Heart left ventricle (tissue), 16 donors: ENCODE measurements around the gene AIFM1. TPM values are rescaled to one million over a fixed set of nuclear protein-coding genes. Genes with fewer than 3 reads are reported as not detected.

Experiments
- ATAC-seq, 4 donors: fragments of 200-7000 bp; cut with Tn5 transposase; one replicate each; pipeline ENCODE4 v1.9.1; 2020 to 2022; ENCODE audit warnings: moderate library complexity in 4 of 4, mild to moderate bottlenecking in 3 of 4, moderate number of reproducible peaks in 1 of 4
- DNase-seq, 5 donors: peaks; one replicate each; pipeline ENCODE4 v3.0.0-alpha.2; 2020
- H3K27ac ChIP-seq, 12 donors: fragments of 200-600 bp; sonication (generic) in 4 of 12; one replicate each; pipeline versions ENCODE4 v1.5.0 to v1.8.0; 2016 to 2022; ENCODE audit warnings: mild to moderate bottlenecking in 2 of 12
- H3K27me3 ChIP-seq, 9 donors: fragments of 200-600 bp; sonication (generic) in 2 of 9; one replicate each; pipeline versions ENCODE4 v1.5.1 to v1.8.0; 2016 to 2022; ENCODE audit warnings: mild to moderate bottlenecking in 3 of 9
- H3K36me3 ChIP-seq, 9 donors: fragments of 200-600 bp; sonication (generic) in 2 of 9; one replicate each; pipeline versions ENCODE4 v1.5.0 to v1.8.0; 2018 to 2022; ENCODE audit warnings: mild to moderate bottlenecking in 2 of 9
- H3K4me1 ChIP-seq, 12 donors: fragments of 200-600 bp; sonication (generic) in 4 of 12; one replicate each; pipeline versions ENCODE4 v1.5.0 to v1.8.0; 2016 to 2022; ENCODE audit warnings: mild to moderate bottlenecking in 3 of 12
- H3K4me3 ChIP-seq, 12 donors: fragments of 200-600 bp; sonication (generic) in 4 of 12; one replicate each; pipeline versions ENCODE4 v1.5.0 to v1.8.0; 2017 to 2022; ENCODE audit warnings: mild to moderate bottlenecking in 9 of 12, moderate library complexity in 4 of 12
- H3K9me3 ChIP-seq, 12 donors: fragments of 200-600 bp; sonication (generic) in 4 of 12; one replicate each; pipeline versions ENCODE4 v1.5.0 to v1.8.0; 2016 to 2022; ENCODE audit warnings: mild to moderate bottlenecking in 1 of 12
- CTCF ChIP-seq, 12 donors: fragments of 200-600 bp; sonication (generic) in 4 of 12; IDR thresholded peaks; one replicate each; pipeline versions ENCODE4 v1.5.0 to v1.8.0; 2018 to 2022; ENCODE audit warnings: antibody characterized with exemption in 12 of 12, mild to moderate bottlenecking in 5 of 12
- POLR2A ChIP-seq, 2 donors: fragments of 450-650 bp; IDR thresholded peaks; one replicate each; pipeline ENCODE4 v1.6.1; 2017; ENCODE audit warnings: antibody characterized with exemption in 2 of 2, mild to moderate bottlenecking in 2 of 2, moderate library complexity in 2 of 2
- WGBS, 4 donors: extraction: QIAGEN DNeasy Blood & Tissue Kit in 2 of 4; methylation state at CpG; one replicate each; pipeline versions ENCODE4 v1.1.5 to v1.1.7; 2013 to 2018; 5-methylcytosine and 5-hydroxymethylcytosine counted together
- intact Hi-C, 10 donors: fragments of 100-400 bp; cut with DNase I; formaldehyde crosslinking; loops; one replicate each; pipeline versions ENCODE4 v1.11.1 to v1.14.2; 2022
- polyA plus RNA-seq, 2 donors: library from polyadenylated mRNA; stranded (reverse); fragments of 200-250 nt; gene quantifications; one replicate each; pipeline ENCODE4 v1.2.3, GENCODE V29; 2013
- total RNA-seq, 9 donors: library from RNA; depleted of rRNA in 2 of 9; stranded (reverse); fragments of >200 nt in 2 of 9; fragmentation: NEBNext Ultra II Directional in 3 of 9; extraction: Animal tissue kit (Norgen Biotek cat#: 25700) in 3 of 9; gene quantifications; one replicate each; pipeline versions ENCODE4 v1.1.0 to v1.2.4, GENCODE V29; 2016 to 2023
- donor health status: ischemic (EF 13 %, LVEDD 7.1; RV severe dilation, severe dysfunction).
- donor health status: healthy with polysubstance abuse.
- donor health status: DM: no; HTN: yes; CAD: no.
- donor health status: DM: no; HTN: no; CAD: no.
- donor health status: ischemic (EF 25% LVEDD 6.9; RV normal size, moderate dysfunction).
- donor health status: ischemic (EF 25% LVEDD 5.7; RV mildly dilated, moderate dysfunction).
- donor health status: healthy.
- donor health status: DM: yes; HTN: yes; CAD: no.
- donor health status: ischemic (EF 35%, LVEDD 5.7; RV mildly dilated, moderate dysfunction).
- donor health status: nonischemic (EF 11% LVEDD 7.7; RV severe dilation, severe dysfunction).
- donor health status: DM: yes; HTN: yes; CAD: no.
- donor health status: PGD.
- donor health status: ischemic (EF 29% LVEDD 5.4; RV normal size, mild dysfunction).
- donor health status: nonischemic (EF 23%, LVEDD 6.1; RV moderate dilation, normal function).

AIFM1 gene
- total and polyA plus RNA-seq, 11 donors: 73.7 to 164 (median 109) TPM

- 72 to 95% (median 85%) methylated on average over 4 of the region's 4 CpGs for WGBS, 4 donors
- Histone ChIP-seq H3K27me3 (no peaks in the 10 kb centered on the region), H3K36me3 (peaks cover 0 to 53% (median 4%) of the 10 kb centered on the region in 9 donors), H3K9me3 (peaks cover 0 to 4% (median 0%) of the 10 kb centered on the region in 12 donors), H3K4me3 (no peak overlapping the region), H3K27ac (no peak overlapping the region), H3K4me1 (no peaks in the 10 kb centered on the region)
- DNase-seq: no peak
- no peak for ATAC-seq
- no peak for TF ChIP-seq POLR2A (IDR thresholded peaks at IDR 0.05)
- no peak for TF ChIP-seq CTCF (IDR thresholded peaks at IDR 0.05)
- intact Hi-C loops: no loop called here
These were observed 46.0 kb upstream of the AIFM1 start for GRCh38 chrX:130211415-130212186.

GRCh38 chrX:130204647-130205046 is 39.0 kb upstream of the AIFM1 start:
- 41 to 100% (median 80%) methylated on average over 1 of the region's 1 CpG for WGBS, 4 donors
- TF ChIP-seq POLR2A (IDR thresholded peaks at IDR 0.05) (no peak), CTCF (IDR thresholded peaks at IDR 0.05) (no peak)
- ATAC-seq: no peak

GRCh38 chrX:130197464-130197863 is 31.8 kb upstream of the AIFM1 start:
- H3K9me3 ChIP-seq: no peaks in the 10 kb centered on the region
- H3K36me3 ChIP-seq: peaks cover 0 to 2% (median 0%) of the 10 kb centered on the region in 9 donors
- WGBS, 4 donors: 62 to 73% (median 64%) methylated on average over 5 of the region's 5 CpGs
- intact Hi-C loops: loop anchor here in 7 of 10 donors (10.0 kb wide), 4 partner anchors 53 to 593 kb away; no protein-coding TSS in a partner anchor
- H3K4me1 ChIP-seq: no peaks in the 10 kb centered on the region
- DNase-seq: no peak
- no peak overlapping the region for H3K4me3 ChIP-seq
- no peak for TF ChIP-seq POLR2A (IDR thresholded peaks at IDR 0.05)
- no peak for TF ChIP-seq CTCF (IDR thresholded peaks at IDR 0.05)
- no peak for ATAC-seq
- H3K27me3 ChIP-seq: peaks cover 0 to 7% (median 0%) of the 10 kb centered on the region in 9 donors
- no peak overlapping the region for H3K27ac ChIP-seq

More at GRCh38 chrX:130204647-130205046, 39.0 kb upstream of the AIFM1 start:
- DNase-seq: no peak
- Histone ChIP-seq H3K27ac (no peak overlapping the region), H3K4me1 (no peaks in the 10 kb centered on the region), H3K9me3 (no peaks in the 10 kb centered on the region), H3K27me3 (no peaks in the 10 kb centered on the region), H3K4me3 (no peak overlapping the region), H3K36me3 (peaks cover 0 to 33% (median 7%) of the 10 kb centered on the region in 9 donors)
- intact Hi-C loops: no loop called here

- Histone ChIP-seq H3K4me3 (no peak overlapping the region), H3K27me3 (peaks cover 0 to 7% (median 0%) of the 10 kb centered on the region in 9 donors), H3K9me3 (no peaks in the 10 kb centered on the region), H3K4me1 (no peaks in the 10 kb centered on the region), H3K36me3 (no peaks in the 10 kb centered on the region), H3K27ac (no peak overlapping the region)
- intact Hi-C loops: loop anchor here in 7 of 10 donors (10.0 kb wide), 4 partner anchors 52 to 592 kb away; no protein-coding TSS in a partner anchor
- WGBS, 4 donors: 70 to 75% (median 71%) methylated on average over 7 of the region's 7 CpGs
- DNase-seq (no peak), ATAC-seq (no peak)
- TF ChIP-seq POLR2A (IDR thresholded peaks at IDR 0.05) (no peak), CTCF (IDR thresholded peaks at IDR 0.05) (no peak)
These were observed 30.8 kb upstream of the AIFM1 start for GRCh38 chrX:130196466-130196865.
